ENCODE measurements around the gene C4A. TPM values are rescaled to one million over a fixed set of nuclear protein-coding genes. Genes with fewer than 3 reads are reported as not detected.

Gene C4A
- total RNA-seq, 1 experiment from 2014 or later: 4.3 TPM

DNA sequence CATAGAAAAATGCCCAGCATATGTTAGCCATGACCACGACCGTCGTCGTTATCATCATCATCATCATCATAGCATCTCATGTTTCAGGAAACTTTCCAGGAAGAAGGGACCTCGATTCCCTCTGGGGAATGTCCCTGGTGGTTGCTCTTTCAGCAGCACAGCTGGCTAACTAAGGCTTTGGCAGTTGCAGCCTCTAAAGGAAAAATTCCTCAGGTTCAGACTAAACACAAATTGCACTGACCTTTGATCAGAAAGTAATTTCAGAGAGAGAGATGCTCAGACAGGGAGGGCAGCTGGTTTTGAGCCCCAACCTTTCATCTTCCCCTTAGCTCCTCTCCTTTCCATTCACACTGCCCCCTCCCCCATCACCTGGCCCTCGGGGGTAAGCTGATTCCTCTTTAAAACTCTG is 41.6 kb upstream of the C4A start:
- H3K56ac ChIP-seq (ENCODE audit: insufficient read length, low read depth, low read length): no peak overlapping the region
- H3K9me3 Mint-ChIP-seq: no peaks in the 10 kb centered on the region; a peak in 1 of 5 replicates
- peaks cover 34% of the 10 kb centered on the region for H3K27me3 Mint-ChIP-seq (ENCODE audit: low read depth)
- H3K27me3 ChIP-seq (ENCODE audit: insufficient read depth, low read length): no peaks in the 10 kb centered on the region
- WGBS (ENCODE audit: extremely low coverage, insufficient read length, low lambda C conversion rate): no CpG with 5 or more reads among the region's 6 CpGs
- no peak overlapping the region for H3K4me3 Mint-ChIP-seq
- no peak for DNase-seq
- H3K4me1 Mint-ChIP-seq: peaks cover 6 to 11% of the 10 kb centered on the region in 2 experiments
- no peak overlapping the region for H3K9ac ChIP-seq (ENCODE audit: extremely low read depth, insufficient read length, low read length)
- no peaks in the 10 kb centered on the region; a peak in 1 of 7 replicates for H3K36me3 Mint-ChIP-seq (ENCODE audit: insufficient read depth in 1 of 3, low read depth in 3 of 3)
- TF ChIP-seq, protein P1, sequence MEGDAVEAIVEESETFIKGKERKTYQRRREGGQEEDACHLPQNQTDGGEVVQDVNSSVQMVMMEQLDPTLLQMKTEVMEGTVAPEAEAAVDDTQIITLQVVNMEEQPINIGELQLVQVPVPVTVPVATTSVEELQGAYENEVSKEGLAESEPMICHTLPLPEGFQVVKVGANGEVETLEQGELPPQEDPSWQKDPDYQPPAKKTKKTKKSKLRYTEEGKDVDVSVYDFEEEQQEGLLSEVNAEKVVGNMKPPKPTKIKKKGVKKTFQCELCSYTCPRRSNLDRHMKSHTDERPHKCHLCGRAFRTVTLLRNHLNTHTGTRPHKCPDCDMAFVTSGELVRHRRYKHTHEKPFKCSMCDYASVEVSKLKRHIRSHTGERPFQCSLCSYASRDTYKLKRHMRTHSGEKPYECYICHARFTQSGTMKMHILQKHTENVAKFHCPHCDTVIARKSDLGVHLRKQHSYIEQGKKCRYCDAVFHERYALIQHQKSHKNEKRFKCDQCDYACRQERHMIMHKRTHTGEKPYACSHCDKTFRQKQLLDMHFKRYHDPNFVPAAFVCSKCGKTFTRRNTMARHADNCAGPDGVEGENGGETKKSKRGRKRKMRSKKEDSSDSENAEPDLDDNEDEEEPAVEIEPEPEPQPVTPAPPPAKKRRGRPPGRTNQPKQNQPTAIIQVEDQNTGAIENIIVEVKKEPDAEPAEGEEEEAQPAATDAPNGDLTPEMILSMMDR (conservative IDR thresholded peaks at IDR 0.05): no peak
- H3K79me2 ChIP-seq (ENCODE audit: insufficient read depth, low read length): no peaks in the 10 kb centered on the region
- H3K4me1 ChIP-seq (ENCODE audit: insufficient read depth, low read length): peaks cover 2% of the 10 kb centered on the region; the same call in 1 of the 2 replicates
- H4K20me1 ChIP-seq (ENCODE audit: control insufficient read depth, insufficient read depth, insufficient read length): no peaks in the 10 kb centered on the region
- no peak overlapping the region for H4K8ac ChIP-seq (replicated peaks; ENCODE audit: insufficient read length, low read depth, low read length)
- H2BK5ac ChIP-seq (ENCODE audit: insufficient read length, low read length): no peak overlapping the region
- H3K27ac ChIP-seq (ENCODE audit: insufficient read length, low read depth, low read length): no peak overlapping the region
- H2AK5ac ChIP-seq (ENCODE audit: insufficient read length, low read length): no peak overlapping the region
- H2BK12ac ChIP-seq (ENCODE audit: insufficient read length, low read depth, low read length): no peak overlapping the region
- no peak overlapping the region for H4K91ac ChIP-seq (ENCODE audit: insufficient read length, low read depth, low read length)
- no peak overlapping the region for H3K23ac ChIP-seq (ENCODE audit: insufficient read length, low read depth, low read length)
- no peak overlapping the region for H2BK20ac ChIP-seq (ENCODE audit: low read depth, low read length, poor library complexity, severe bottlenecking)
- H4K5ac ChIP-seq (ENCODE audit: insufficient read length, low read depth, low read length): no peak overlapping the region
- H3K23me2 ChIP-seq (ENCODE audit: insufficient read length, low read depth, low read length, poor library complexity, severe bottlenecking): no peaks in the 10 kb centered on the region
- H2BK120ac ChIP-seq (ENCODE audit: low read depth, low read length, poor library complexity, severe bottlenecking): no peak overlapping the region
- H2BK15ac ChIP-seq (ENCODE audit: low read depth, low read length): no peak overlapping the region
- no peak overlapping the region for H3T11ph ChIP-seq (ENCODE audit: low read length)
- H3K18ac ChIP-seq (ENCODE audit: insufficient read length, low read depth, low read length): no peak overlapping the region
- no peak overlapping the region for H3K14ac ChIP-seq (ENCODE audit: insufficient read depth, low read length)
- no peak overlapping the region; a peak in 1 of 7 replicates for H3K27ac Mint-ChIP-seq
- H3K4me2 ChIP-seq (ENCODE audit: insufficient read depth, insufficient read length, low read length): no peak overlapping the region
- no peaks in the 10 kb centered on the region for H3K9me3 ChIP-seq (ENCODE audit: control insufficient read depth, low read depth, low read length)
- no peak overlapping the region for H2AFZ ChIP-seq (ENCODE audit: low read length)
- no peak overlapping the region for H3K4ac ChIP-seq (ENCODE audit: low read depth, low read length)
- no peaks in the 10 kb centered on the region for H3K79me1 ChIP-seq (ENCODE audit: insufficient read depth, low read depth, low read length, poor library complexity, severe bottlenecking)

Measured in H9 (cell line).